ENCODE results near the gene PKP2.
"Not testable (repeated sequence)": the region's sequence is repeated elsewhere in the genome, so short reads cannot be mapped to it uniquely, and the experiment has no call there.

PKP2 gene

DNA sequence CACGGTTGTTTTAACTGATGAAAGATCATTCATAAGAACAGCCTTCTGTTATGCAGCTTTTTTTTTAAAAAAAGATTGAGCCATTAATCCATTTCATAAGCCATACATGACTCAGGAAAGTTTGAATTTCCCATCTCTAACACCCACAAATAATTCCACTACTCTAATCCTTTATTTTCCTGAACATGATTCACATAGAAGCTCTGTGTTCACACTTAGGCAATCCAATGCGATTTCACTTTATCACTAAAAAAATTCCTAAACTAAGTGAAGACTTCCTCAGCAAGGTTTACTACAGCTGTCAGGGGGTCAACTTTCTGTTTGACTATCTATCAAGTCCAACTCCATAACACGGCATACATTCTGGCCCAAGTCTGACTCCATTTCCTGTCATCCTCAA, 25.9 kb downstream of the PKP2 start:
- H3K4me3 ChIP-seq (ENCODE audit: low read depth, low read length) = no peak overlapping the region
- in situ Hi-C loops (cut with HindIII; ENCODE audit: low sequenced_read_pairs) = no loop called here
- DNase-seq (ENCODE audit: low read depth, low spot score) = no peak
- TF ChIP-seq, protein P1, sequence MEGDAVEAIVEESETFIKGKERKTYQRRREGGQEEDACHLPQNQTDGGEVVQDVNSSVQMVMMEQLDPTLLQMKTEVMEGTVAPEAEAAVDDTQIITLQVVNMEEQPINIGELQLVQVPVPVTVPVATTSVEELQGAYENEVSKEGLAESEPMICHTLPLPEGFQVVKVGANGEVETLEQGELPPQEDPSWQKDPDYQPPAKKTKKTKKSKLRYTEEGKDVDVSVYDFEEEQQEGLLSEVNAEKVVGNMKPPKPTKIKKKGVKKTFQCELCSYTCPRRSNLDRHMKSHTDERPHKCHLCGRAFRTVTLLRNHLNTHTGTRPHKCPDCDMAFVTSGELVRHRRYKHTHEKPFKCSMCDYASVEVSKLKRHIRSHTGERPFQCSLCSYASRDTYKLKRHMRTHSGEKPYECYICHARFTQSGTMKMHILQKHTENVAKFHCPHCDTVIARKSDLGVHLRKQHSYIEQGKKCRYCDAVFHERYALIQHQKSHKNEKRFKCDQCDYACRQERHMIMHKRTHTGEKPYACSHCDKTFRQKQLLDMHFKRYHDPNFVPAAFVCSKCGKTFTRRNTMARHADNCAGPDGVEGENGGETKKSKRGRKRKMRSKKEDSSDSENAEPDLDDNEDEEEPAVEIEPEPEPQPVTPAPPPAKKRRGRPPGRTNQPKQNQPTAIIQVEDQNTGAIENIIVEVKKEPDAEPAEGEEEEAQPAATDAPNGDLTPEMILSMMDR (IDR thresholded peaks at IDR 0.05; ENCODE audit: low read depth, low read length) = no peak

- TF ChIP-seq, protein P1 (IDR thresholded peaks at IDR 0.05; ENCODE audit: low read depth, low read length) = no peak
- no peak overlapping the region for H3K4me3 ChIP-seq (ENCODE audit: low read depth, low read length)
- in situ Hi-C loops (cut with HindIII; ENCODE audit: low sequenced_read_pairs) = no loop called here
Observed at GRCh38 chr12:32868885-32869284, 27.7 kb downstream of the PKP2 start.

DNA sequence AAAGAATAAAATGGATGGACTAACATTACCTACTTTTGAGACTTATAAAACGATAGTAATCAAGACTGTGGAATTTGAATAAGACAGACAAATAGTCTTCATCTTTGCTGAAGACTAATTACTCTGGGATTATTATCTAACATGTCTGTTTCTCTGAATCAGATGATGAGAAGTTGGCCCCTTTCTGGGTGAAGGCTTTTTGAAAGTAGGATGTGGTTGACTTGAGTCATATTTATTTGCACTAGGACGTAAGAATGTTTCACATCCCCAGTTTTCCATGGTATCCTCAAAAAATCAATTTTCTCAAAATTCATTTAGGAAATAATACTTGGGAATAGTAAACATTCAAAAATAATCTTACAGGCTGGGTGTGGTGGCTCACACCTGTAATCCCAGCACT, 31.8 kb downstream of the PKP2 start:
- TF ChIP-seq, protein P1 (IDR thresholded peaks at IDR 0.05; ENCODE audit: low read depth, low read length) = no peak
- no peak overlapping the region for H3K4me3 ChIP-seq (ENCODE audit: low read depth, low read length)
- DNase-seq (ENCODE audit: low read depth, low spot score) = no peak
- in situ Hi-C loops (cut with HindIII; ENCODE audit: low sequenced_read_pairs) = no loop called here

More at GRCh38 chr12:32868885-32869284, 27.7 kb downstream of the PKP2 start:
- DNase-seq (ENCODE audit: low read depth, low spot score) = no peak

DNA sequence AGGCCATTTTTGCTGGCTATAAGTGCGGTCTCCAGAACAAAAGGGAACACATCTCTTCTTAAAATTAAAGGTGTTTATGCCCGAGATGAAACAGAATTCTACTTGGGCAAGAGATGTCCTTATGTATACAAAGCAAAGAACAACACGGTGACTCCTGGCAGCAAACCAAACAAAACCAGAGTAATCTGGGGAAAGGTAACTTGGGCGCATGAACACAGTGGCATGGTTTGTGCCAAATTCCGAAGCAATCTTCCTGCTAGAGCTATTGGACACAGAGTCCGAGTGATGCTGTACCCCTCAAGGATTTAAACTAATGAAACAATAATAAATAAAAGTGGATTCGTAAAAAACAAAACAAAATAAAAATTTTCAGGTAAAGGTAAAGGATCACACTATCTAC, 33.4 kb downstream of the PKP2 start:
- no peak for DNase-seq (ENCODE audit: low read depth, low spot score)
- TF ChIP-seq, protein P1 (IDR thresholded peaks at IDR 0.05; ENCODE audit: low read depth, low read length) = no peak
- in situ Hi-C loops (cut with HindIII; ENCODE audit: low sequenced_read_pairs) = no loop called here
- no peak overlapping the region for H3K4me3 ChIP-seq (ENCODE audit: low read depth, low read length)

- in situ Hi-C loops (cut with HindIII; ENCODE audit: low sequenced_read_pairs); H3K4me3 ChIP-seq (ENCODE audit: low read depth, low read length); DNase-seq (ENCODE audit: low read depth, low spot score): not testable (repeated sequence)
Observed at GRCh38 chr12:32861658-32862057, 34.9 kb downstream of the PKP2 start.

GRCh38 chr12:32860192-32860591, 36.4 kb downstream of the PKP2 start:
- DNase-seq (ENCODE audit: low read depth, low spot score) = no peak
- TF ChIP-seq, protein P1 (IDR thresholded peaks at IDR 0.05; ENCODE audit: low read depth, low read length) = no peak
- in situ Hi-C loops (cut with HindIII; ENCODE audit: low sequenced_read_pairs) = no loop called here
- no peak overlapping the region for H3K4me3 ChIP-seq (ENCODE audit: low read depth, low read length)

DNA sequence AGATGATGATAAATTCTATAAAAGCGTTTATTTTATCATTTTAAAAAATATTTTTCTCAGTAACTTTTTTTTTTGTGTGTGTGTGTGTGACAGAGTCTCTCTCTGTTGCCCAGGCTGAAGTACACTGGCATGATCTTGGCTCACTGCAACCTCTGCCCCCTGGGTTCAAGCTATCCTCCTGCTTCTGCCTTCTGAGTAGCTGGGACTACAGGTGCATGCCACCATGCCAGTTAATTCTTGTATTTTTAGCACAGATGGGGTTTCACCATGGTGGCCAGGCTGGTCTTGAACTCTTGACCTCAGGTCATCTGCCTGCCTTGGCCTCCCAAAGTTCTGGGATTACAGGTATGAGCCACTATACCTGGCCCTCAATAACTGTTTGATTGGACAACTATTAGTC, 37.2 kb downstream of the PKP2 start:
- no peak overlapping the region for H3K4me3 ChIP-seq (ENCODE audit: low read depth, low read length)
- DNase-seq (ENCODE audit: low read depth, low spot score) = no peak
- in situ Hi-C loops (cut with HindIII; ENCODE audit: low sequenced_read_pairs) = no loop called here
- TF ChIP-seq, protein P1 (IDR thresholded peaks at IDR 0.05; ENCODE audit: low read depth, low read length) = no peak

All from astrocyte of the spinal cord (primary cell).